H1 (cell line): ENCODE results near the gene ATXN2. TPM values are rescaled to one million over a fixed set of nuclear protein-coding genes. Genes with fewer than 3 reads are reported as not detected.

Source experiments
- CHD7 ChIP-seq: fragments of 300-600 bp; sonication (generic); IDR thresholded peaks from 2 replicates; pipeline ENCODE4 v1.7.1; 2012; ENCODE audit warnings: low read length, moderate library complexity, mild to moderate bottlenecking, inconsistent platforms; ENCODE audit not compliant: insufficient replicate concordance
- polyA plus RNA-seq, 7 experiments: library from polyadenylated mRNA; depleted of rRNA in 3 of 7; stranded (reverse) in 5 of 7; unstranded in 2 of 7; fragments of >200 nt in 5 of 7; fragments of 200-250 nt in 2 of 7; gene quantifications; 1 replicate in 5 of 7; 2 replicates in 1 of 7; 4 replicates in 1 of 7; pipeline versions ENCODE4 v1.2.1 to v1.2.3, GENCODE V29; 2011 to 2013; ENCODE audit warnings: missing spikeins in 2 of 7, mixed read lengths in 2 of 7
- total RNA-seq: library from RNA; stranded (reverse); fragmentation: NEBNext Ultra II Directional; extraction: Animal tissue kit (Norgen Biotek cat#: 25700); gene quantifications from 2 replicates; pipeline ENCODE4 v1.2.1, GENCODE V29; 2021

ATXN2 gene
- total and polyA plus RNA-seq, 2 of the 8 experiments (the other 6 are each of a cell fraction or from before 2014, with no cell fraction given) = 46.6 to 80.7 TPM

DNA sequence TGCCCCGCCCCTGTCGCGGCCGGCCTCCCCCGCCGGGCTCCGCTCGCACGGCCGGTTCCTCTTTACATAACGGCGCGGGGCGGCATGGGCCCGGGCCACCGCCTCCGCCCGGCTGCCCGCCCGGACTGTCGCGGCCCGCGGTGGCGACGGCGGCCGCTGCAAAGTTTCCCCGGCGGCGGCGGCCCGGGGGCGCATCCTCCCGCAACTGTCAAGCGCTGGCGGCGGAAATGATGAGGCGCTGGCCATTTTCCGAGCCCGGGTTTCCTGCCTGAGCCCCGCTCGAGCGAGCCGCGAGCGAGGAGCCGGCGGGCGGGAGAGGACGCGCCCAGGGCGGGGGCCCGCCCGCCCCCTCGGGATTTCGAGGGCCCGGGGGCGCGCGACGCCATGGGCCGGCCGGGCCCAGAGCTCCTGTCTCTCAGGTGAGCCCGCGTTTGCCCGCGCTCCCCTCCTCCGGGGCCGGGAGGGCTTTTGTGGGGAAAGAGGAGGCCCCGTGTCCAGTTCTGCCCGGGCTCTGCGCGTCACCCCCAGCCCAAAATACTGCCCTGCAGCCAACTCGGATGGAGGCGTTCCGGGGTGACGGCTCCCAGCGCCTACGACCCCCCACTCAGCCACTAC lies 193.1 kb downstream of the ATXN2 start, which contains the start of gene SH2B3 (continued):
- no peak for TF ChIP-seq CHD7
